Measurements from ENCODE around the gene PTGFRN. TPM values are rescaled to one million over a fixed set of nuclear protein-coding genes. Genes with fewer than 3 reads are reported as not detected.

The PTGFRN gene
- total RNA-seq, 2 experiments from 2014 or later: 1.8 to 2.8 TPM

GRCh38 chr1:116943438-116943837 is 33.7 kb downstream of the PTGFRN start:
- H3K4me3 Mint-ChIP-seq: no peak overlapping the region
- CTCF ChIA-PET: interaction anchor here (0.9 kb wide), 1 partner anchor 8 kb away, joined by 3 read pairs; no protein-coding TSS in a partner anchor
- no peak overlapping the region for H3K27ac Mint-ChIP-seq

GRCh38 chr1:116944613-116945012 is 34.9 kb downstream of the PTGFRN start:
- CTCF ChIA-PET: interaction anchor here (2.5 kb wide), 1 partner anchor 10 kb away, joined by 11 read pairs; no protein-coding TSS in a partner anchor
- Mint-ChIP-seq H3K9me3 (no peaks in the 10 kb centered on the region), H3K4me1 (peaks cover 18% of the 10 kb centered on the region), H3K36me3 (ENCODE audit: low read depth) (no peaks in the 10 kb centered on the region), H3K27ac (no peak overlapping the region), H3K27me3 (no peaks in the 10 kb centered on the region), H3K4me3 (no peak overlapping the region)
- POLR2A ChIA-PET: no interaction called here
- no peak for DNase-seq

More at GRCh38 chr1:116943438-116943837, 33.7 kb downstream of the PTGFRN start:
- no peaks in the 10 kb centered on the region for H3K36me3 Mint-ChIP-seq (ENCODE audit: low read depth)
- POLR2A ChIA-PET: interaction anchor here (1.2 kb wide), 1 partner anchor 117 kb away, joined by 4 read pairs; the partner anchor contains the start of gene TTF2
- peaks cover 18% of the 10 kb centered on the region for H3K4me1 Mint-ChIP-seq
- H3K9me3 Mint-ChIP-seq: no peaks in the 10 kb centered on the region
- DNase-seq: no peak
- H3K27me3 Mint-ChIP-seq: no peaks in the 10 kb centered on the region

- CTCF ChIA-PET: interaction anchor here (0.6 to 2.5 kb wide), 2 partner anchors 10 to 112 kb away, joined by 4 to 11 read pairs; no protein-coding TSS in a partner anchor
- Mint-ChIP-seq H3K4me3 (no peak overlapping the region), H3K36me3 (ENCODE audit: low read depth) (no peaks in the 10 kb centered on the region), H3K27me3 (no peaks in the 10 kb centered on the region), H3K27ac (no peak overlapping the region), H3K9me3 (no peaks in the 10 kb centered on the region), H3K4me1 (peaks cover 18% of the 10 kb centered on the region)
- POLR2A ChIA-PET: no interaction called here
- no peak for DNase-seq
Measured at GRCh38 chr1:116945421-116945820, 35.7 kb downstream of the PTGFRN start.

GRCh38 chr1:116945996-116946395 is 36.3 kb downstream of the PTGFRN start:
- CTCF ChIA-PET: interaction anchor here (2.5 kb wide), 1 partner anchor 11 kb away, joined by 11 read pairs; no protein-coding TSS in a partner anchor
- H3K27me3 Mint-ChIP-seq: no peaks in the 10 kb centered on the region

GRCh38 chr1:116947092-116947860 is 37.6 kb downstream of the PTGFRN start:
- ChIA-PET POLR2A (no interaction called here), CTCF (interaction anchor here (2.5 kb wide), 1 partner anchor 12 kb away, joined by 11 read pairs; no protein-coding TSS in a partner anchor)
- DNase-seq: no peak
- peaks cover 16% of the 10 kb centered on the region for H3K4me1 Mint-ChIP-seq
- no peaks in the 10 kb centered on the region for H3K36me3 Mint-ChIP-seq (ENCODE audit: low read depth)
- no peak overlapping the region for H3K4me3 Mint-ChIP-seq
- H3K9me3 Mint-ChIP-seq: no peaks in the 10 kb centered on the region
- no peaks in the 10 kb centered on the region for H3K27me3 Mint-ChIP-seq
- H3K27ac Mint-ChIP-seq: no peak overlapping the region

More at GRCh38 chr1:116945996-116946395, 36.3 kb downstream of the PTGFRN start:
- DNase-seq: no peak
- POLR2A ChIA-PET: no interaction called here
- no peaks in the 10 kb centered on the region for H3K9me3 Mint-ChIP-seq
- H3K36me3 Mint-ChIP-seq (ENCODE audit: low read depth): no peaks in the 10 kb centered on the region
- peaks cover 18% of the 10 kb centered on the region for H3K4me1 Mint-ChIP-seq
- H3K27ac Mint-ChIP-seq: no peak overlapping the region
- H3K4me3 Mint-ChIP-seq: no peak overlapping the region

GRCh38 chr1:116948046-116948445 is 38.3 kb downstream of the PTGFRN start:
- ChIA-PET POLR2A (no interaction called here), CTCF (interaction anchor here (0.7 kb wide), 1 partner anchor 209 kb away, joined by 3 read pairs; no protein-coding TSS in a partner anchor)
- Mint-ChIP-seq H3K4me3 (no peak overlapping the region), H3K27me3 (no peaks in the 10 kb centered on the region), H3K36me3 (ENCODE audit: low read depth) (no peaks in the 10 kb centered on the region), H3K9me3 (no peaks in the 10 kb centered on the region), H3K4me1 (peaks cover 9% of the 10 kb centered on the region), H3K27ac (no peak overlapping the region)
- DNase-seq: no peak

GRCh38 chr1:116948642-116949041 is 38.9 kb downstream of the PTGFRN start:
- H3K27ac Mint-ChIP-seq: no peak overlapping the region
- no peaks in the 10 kb centered on the region for H3K36me3 Mint-ChIP-seq (ENCODE audit: low read depth)
- H3K27me3 Mint-ChIP-seq: no peaks in the 10 kb centered on the region
- H3K4me1 Mint-ChIP-seq: peaks cover 9% of the 10 kb centered on the region
- H3K4me3 Mint-ChIP-seq: no peak overlapping the region
- POLR2A ChIA-PET: no interaction called here
- no peak for DNase-seq
- H3K9me3 Mint-ChIP-seq: no peaks in the 10 kb centered on the region
- CTCF ChIA-PET: interaction anchor here (0.7 to 2.1 kb wide), 2 partner anchors 14 to 210 kb away, joined by 3 to 7 read pairs; no protein-coding TSS in a partner anchor

GRCh38 chr1:116949213-116949985 is 39.7 kb downstream of the PTGFRN start:
- Mint-ChIP-seq H3K36me3 (ENCODE audit: low read depth) (no peaks in the 10 kb centered on the region), H3K4me3 (no peak overlapping the region), H3K9me3 (no peaks in the 10 kb centered on the region), H3K27ac (no peak overlapping the region), H3K27me3 (no peaks in the 10 kb centered on the region), H3K4me1 (peaks cover 9% of the 10 kb centered on the region)
- POLR2A ChIA-PET: no interaction called here
- DNase-seq: no peak
- CTCF ChIA-PET: interaction anchor here (2.1 kb wide), 1 partner anchor 15 kb away, joined by 7 read pairs; no protein-coding TSS in a partner anchor

- Mint-ChIP-seq H3K4me1 (peaks cover 4% of the 10 kb centered on the region), H3K4me3 (no peak overlapping the region), H3K27ac (no peak overlapping the region), H3K9me3 (no peaks in the 10 kb centered on the region), H3K27me3 (no peaks in the 10 kb centered on the region), H3K36me3 (ENCODE audit: low read depth) (no peaks in the 10 kb centered on the region)
- ChIA-PET CTCF (interaction anchor here (2.1 kb wide), 1 partner anchor 16 kb away, joined by 7 read pairs; no protein-coding TSS in a partner anchor), POLR2A (no interaction called here)
- DNase-seq: no peak
Measured at GRCh38 chr1:116950517-116951199, 40.9 kb downstream of the PTGFRN start.

- Mint-ChIP-seq H3K9me3 (no peaks in the 10 kb centered on the region), H3K27ac (no peak overlapping the region), H3K4me3 (no peak overlapping the region), H3K36me3 (ENCODE audit: low read depth) (no peaks in the 10 kb centered on the region), H3K4me1 (no peaks in the 10 kb centered on the region), H3K27me3 (no peaks in the 10 kb centered on the region)
- POLR2A ChIA-PET: no interaction called here
- DNase-seq: no peak
- CTCF ChIA-PET: no interaction called here
Measured at GRCh38 chr1:116951200-116951935, 41.7 kb downstream of the PTGFRN start.

GRCh38 chr1:116952738-116953275 is 43.1 kb downstream of the PTGFRN start:
- H3K9me3 Mint-ChIP-seq: no peaks in the 10 kb centered on the region
- ChIA-PET CTCF (no interaction called here), POLR2A (no interaction called here)
- H3K4me3 Mint-ChIP-seq: no peak overlapping the region
- H3K27me3 Mint-ChIP-seq: no peaks in the 10 kb centered on the region
- no peak overlapping the region for H3K27ac Mint-ChIP-seq
- DNase-seq: no peak
- H3K36me3 Mint-ChIP-seq (ENCODE audit: low read depth): no peaks in the 10 kb centered on the region
- no peaks in the 10 kb centered on the region for H3K4me1 Mint-ChIP-seq

GRCh38 chr1:116954440-116954839 is 44.7 kb downstream of the PTGFRN start:
- Mint-ChIP-seq H3K4me1 (no peaks in the 10 kb centered on the region), H3K27ac (no peak overlapping the region), H3K27me3 (no peaks in the 10 kb centered on the region), H3K9me3 (no peaks in the 10 kb centered on the region), H3K36me3 (ENCODE audit: low read depth) (no peaks in the 10 kb centered on the region), H3K4me3 (no peak overlapping the region)
- ChIA-PET CTCF (interaction anchor here (1.2 kb wide), 1 partner anchor 20 kb away, joined by 4 read pairs; no protein-coding TSS in a partner anchor), POLR2A (no interaction called here)
- DNase-seq: no peak
